NB4 (cell line): ENCODE measurements around the gene SMIM44.
"Not testable (repeated sequence)": the region's sequence is repeated elsewhere in the genome, so short reads cannot be mapped to it uniquely, and the experiment has no call there.

Source experiments
- DNase-seq: peaks from one replicate; pipeline ENCODE4 v3.0.0; 2010; ENCODE audit warnings: low read depth
- H3K4me3 ChIP-seq: one replicate; pipeline ENCODE4 v1.5.1; 2011; ENCODE audit warnings: mild to moderate bottlenecking, low read depth, low read length, moderate library complexity
- MYC ChIP-seq: IDR thresholded peaks from 2 replicates; pipeline ENCODE4 v1.6.1; 2011; ENCODE audit warnings: low read depth, low read length
- POLR2A ChIP-seq: IDR thresholded peaks from 2 replicates; pipeline ENCODE4 v1.6.1; 2011; ENCODE audit warnings: mild to moderate bottlenecking; ENCODE audit not compliant: insufficient read length; ENCODE audit errors: extremely low read depth
- TF ChIP-seq, protein P1 (sequence below): IDR thresholded peaks from 2 replicates; pipeline ENCODE4 v1.6.1; 2011; ENCODE audit warnings: low read depth, low read length
- TF ChIP-seq, protein P2 (sequence below): IDR thresholded peaks from one replicate; pipeline ENCODE4 v1.5.1; 2012; ENCODE audit warnings: low read depth, low read length

Gene SMIM44

DNA sequence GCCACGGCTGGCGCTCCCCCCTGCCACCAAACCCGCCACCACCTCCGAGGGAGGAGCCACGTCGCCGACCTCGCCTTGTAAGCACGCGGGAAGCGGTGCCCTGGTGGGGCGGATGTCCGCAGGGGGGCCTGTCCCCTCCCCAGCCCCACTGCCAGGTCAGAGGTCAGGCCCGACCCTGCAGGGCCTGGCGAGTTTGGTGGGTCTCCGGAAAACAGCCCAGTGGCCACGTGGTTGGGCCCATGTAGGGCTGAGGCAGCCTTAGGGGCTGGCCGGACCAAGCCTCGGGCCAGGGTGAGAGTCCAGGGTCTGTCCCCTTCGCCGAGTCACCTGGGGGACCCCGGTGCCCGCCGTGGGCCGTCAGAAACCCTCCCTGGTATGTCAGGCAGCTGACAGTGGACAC lies 29.4 kb downstream of the SMIM44 start:
- DNase-seq, result no peak
- TF ChIP-seq POLR2A (no peak), MYC (no peak)
- TF ChIP-seq, protein P1, sequence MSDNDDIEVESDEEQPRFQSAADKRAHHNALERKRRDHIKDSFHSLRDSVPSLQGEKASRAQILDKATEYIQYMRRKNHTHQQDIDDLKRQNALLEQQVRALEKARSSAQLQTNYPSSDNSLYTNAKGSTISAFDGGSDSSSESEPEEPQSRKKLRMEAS, result no peak
- TF ChIP-seq, protein P2, sequence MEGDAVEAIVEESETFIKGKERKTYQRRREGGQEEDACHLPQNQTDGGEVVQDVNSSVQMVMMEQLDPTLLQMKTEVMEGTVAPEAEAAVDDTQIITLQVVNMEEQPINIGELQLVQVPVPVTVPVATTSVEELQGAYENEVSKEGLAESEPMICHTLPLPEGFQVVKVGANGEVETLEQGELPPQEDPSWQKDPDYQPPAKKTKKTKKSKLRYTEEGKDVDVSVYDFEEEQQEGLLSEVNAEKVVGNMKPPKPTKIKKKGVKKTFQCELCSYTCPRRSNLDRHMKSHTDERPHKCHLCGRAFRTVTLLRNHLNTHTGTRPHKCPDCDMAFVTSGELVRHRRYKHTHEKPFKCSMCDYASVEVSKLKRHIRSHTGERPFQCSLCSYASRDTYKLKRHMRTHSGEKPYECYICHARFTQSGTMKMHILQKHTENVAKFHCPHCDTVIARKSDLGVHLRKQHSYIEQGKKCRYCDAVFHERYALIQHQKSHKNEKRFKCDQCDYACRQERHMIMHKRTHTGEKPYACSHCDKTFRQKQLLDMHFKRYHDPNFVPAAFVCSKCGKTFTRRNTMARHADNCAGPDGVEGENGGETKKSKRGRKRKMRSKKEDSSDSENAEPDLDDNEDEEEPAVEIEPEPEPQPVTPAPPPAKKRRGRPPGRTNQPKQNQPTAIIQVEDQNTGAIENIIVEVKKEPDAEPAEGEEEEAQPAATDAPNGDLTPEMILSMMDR, result no peak
- no peak overlapping the region for H3K4me3 ChIP-seq

DNA sequence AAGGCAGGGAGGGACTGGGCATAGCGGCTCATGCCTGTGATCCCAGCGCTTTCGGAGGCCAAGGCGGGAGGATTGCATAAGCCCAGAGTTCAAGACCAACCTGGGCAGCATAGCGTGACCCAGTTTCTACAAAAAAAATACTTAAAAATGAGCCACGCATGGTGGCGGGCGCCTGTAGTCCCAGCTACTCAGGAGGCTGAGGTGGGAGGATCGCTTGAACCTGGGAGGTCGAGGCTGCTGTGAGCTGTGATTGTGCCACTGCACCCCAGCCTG lies 30.4 kb downstream of the SMIM44 start:
- H3K4me3 ChIP-seq, DNase-seq: not testable (repeated sequence)

DNA sequence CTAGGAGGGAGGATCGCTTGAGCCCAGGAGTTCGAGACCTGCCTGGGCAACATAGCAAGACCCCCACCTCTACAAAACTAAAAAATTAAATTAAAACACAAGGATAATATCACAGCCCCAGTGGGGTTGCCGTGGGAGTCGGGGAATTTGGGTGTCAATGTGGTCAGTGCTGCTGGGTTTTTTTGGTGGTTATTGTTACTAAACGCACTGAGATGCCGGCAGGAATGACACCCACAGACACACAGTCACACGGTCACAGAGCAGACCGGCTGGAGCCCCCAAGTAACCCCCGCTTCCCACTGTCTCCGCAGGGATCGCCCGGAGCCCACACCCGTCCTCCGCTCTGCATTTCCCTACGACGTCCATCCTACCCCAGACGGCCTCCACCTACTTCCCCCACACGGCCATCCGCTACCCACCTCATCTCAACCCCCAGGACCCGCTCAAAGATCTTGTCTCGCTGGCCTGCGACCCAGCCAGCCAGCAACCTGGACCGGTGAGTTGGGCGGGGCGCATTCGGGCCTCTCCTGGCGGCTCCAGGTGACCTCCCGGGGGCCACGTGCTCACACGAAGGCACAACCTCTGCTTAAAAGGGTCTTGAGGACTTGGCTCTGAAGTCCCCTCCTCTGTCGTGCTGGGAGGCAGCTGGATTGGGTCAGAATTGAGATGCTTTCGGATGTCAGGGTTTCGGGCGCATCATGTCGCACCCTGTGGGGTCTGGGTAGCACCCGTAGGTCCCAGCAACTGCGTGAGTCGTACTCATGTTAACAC lies 30.9 kb downstream of the SMIM44 start:
- TF ChIP-seq, protein P1, result no peak
- TF ChIP-seq, protein P2, result no peak
- TF ChIP-seq POLR2A, result no peak
- no peak for TF ChIP-seq MYC
- no peak for DNase-seq

DNA sequence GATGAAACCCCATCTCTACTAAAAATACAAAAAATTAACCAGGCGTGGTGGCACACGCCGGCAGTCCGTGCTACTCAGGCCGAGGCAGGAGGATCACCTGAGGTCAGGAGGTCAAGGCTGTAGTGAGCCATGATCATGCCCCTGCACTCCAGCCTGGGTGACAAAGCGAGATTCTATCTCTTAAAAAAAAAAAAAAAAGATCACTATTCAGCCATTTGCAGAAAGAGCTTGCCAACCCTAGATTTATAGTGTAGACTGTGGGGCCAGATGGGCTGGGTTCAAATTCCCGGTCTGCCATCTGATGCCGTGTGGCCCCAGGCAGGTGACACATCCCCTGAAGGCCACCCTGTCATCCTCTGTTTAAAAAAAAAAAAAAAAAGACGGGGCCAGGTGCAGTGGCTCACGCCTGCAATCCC lies 31.8 kb downstream of the SMIM44 start:
- no peak for DNase-seq
- TF ChIP-seq MYC (no peak), POLR2A (no peak)
- TF ChIP-seq, protein P2, result no peak
- TF ChIP-seq, protein P1, result no peak

More for the DNA sequence above, 30.9 kb downstream of the SMIM44 start:
- no peak overlapping the region for H3K4me3 ChIP-seq

DNA sequence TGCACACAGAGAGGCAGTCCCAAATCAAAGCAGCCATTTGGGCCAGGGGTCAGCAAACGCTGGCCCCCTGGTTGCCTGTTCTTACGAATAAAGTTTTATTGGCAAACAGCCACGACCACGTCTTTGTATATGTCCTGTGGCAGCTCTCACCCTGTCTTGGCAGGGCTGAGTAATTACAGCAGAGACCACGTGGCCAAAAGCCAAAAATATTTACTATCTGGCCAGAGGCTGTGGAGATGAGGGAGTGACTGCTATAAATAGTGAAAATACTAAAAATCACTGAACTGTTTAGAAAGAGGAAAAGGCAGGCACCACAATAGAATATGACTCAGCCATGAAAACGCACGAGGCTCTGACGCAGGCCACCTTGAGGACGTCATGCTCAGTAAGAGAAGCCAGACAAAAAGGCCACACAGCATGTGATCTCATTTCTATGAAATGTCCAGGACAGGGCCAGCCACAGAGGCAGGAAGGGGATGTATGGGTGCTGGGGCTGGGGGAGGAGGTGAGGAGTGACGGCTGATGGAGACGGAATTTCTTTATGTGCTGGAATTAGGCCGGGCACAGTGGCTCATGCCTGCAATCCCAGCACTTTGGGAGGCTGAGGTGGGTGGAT lies 32.3 kb downstream of the SMIM44 start:
- DNase-seq, result peak; percentile 44
- TF ChIP-seq, protein P1, result no peak
- no peak for TF ChIP-seq POLR2A
- TF ChIP-seq, protein P2, result no peak
- H3K4me3 ChIP-seq, result no peak overlapping the region

More for the DNA sequence above, 31.8 kb downstream of the SMIM44 start:
- H3K4me3 ChIP-seq, result no peak overlapping the region

DNA sequence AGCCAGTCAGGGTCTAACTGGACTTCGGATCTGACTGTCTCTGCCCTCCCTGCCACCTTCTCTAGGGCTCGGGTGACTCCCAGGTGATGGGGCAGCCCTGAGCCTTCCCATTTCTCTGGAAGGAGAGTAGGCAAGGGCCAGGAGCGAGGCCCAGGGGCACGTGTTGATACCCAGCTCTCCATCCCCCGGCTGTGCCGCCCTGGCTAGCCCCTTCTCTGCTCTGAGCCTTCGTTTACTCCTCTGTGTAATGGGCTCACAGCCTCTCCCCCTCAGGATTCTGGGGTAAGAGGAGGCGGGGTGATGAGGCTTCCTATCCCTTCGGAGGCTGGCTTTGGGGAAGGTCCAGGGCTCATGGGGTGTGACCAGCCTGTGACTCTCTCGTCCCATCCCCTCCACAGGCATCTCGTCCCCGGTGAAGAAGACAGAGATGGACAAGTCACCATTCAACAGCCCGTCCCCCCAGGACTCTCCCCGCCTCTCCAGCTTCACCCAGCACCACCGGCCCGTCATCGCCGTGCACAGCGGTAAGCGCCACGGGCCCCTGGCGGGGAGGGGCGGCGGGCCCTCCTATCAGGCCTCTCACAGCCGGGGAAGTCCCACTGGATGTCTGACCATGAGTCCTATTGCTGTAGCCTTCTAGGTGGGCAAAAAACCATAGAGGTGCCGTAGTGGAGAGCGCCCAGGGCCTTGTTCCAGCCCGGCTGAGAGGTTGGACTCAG lies 34.5 kb downstream of the SMIM44 start:
- no peak overlapping the region for H3K4me3 ChIP-seq
- TF ChIP-seq, protein P2, result no peak
- TF ChIP-seq MYC, result no peak
- TF ChIP-seq POLR2A, result no peak
- TF ChIP-seq, protein P1, result no peak
- no peak for DNase-seq

DNA sequence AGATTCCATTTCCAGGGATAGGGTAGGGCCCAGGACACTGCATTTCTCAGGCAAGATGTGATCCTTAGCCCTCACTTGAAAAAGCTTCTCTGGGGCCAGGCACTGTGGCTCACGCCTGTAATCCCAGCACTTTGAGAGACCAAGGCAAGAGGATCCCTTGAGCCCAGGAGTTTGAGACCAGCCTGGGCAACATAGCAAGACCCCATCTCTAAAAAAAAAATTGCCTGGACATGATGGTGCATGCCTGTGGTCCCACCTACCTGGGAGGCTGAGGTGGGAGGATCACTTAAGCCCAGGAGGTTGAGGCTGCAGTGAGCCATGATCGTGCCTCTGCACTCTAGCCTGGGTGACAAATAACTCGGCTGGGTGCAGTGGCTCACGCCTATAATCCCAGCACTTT lies 36.6 kb downstream of the SMIM44 start:
- H3K4me3 ChIP-seq, DNase-seq: not testable (repeated sequence)
